ENCODE results near the gene TLR5.
A peak's percentile ranks its signal among the peaks of the same experiment; 100 is the strongest.

The TLR5 gene

GRCh38 chr1:223102797-223103533 lies 40.1 kb downstream of the TLR5 start:
- no peak for DNase-seq

DNA sequence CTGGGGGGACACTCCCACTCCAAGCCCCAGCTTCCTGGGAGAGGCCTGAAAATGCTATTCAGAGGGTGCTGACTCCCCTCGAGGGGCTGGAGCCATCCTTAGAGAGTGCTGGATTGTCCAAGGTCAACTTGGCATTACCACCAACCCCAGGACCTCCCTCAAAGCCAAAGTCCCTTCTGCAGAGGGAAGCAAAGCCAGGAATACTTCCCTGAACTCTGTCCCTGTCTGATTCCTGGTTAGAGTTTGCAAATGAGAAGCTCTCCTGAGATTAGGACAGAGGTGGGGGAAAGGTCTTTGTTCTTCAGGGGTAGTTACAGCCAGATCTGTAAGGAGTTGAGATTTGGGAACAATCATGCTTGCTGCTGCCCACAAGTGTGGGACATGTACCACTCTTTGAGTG lies 45.3 kb downstream of the TLR5 start:
- no peak for DNase-seq

DNA sequence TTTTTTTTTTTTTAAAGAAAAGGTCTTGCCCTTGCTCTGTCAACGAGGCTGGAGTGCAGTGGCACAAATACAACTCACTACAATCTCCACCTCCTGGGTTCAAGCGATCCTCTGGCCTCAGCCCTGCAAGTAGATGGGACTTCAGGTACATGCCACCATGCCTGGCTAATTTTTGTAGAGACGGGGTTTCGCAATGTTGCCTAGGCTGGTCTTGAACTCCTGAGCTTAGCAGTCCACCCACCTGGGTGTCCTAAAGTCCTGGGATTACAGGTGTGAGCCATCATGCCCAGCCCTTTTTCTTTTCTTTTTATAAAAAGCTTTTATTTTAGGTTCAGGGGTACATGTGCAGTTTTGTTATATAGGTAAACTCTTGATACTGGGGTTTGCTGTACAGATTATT lies 47.2 kb downstream of the TLR5 start:
- DNase-seq = no peak

DNA sequence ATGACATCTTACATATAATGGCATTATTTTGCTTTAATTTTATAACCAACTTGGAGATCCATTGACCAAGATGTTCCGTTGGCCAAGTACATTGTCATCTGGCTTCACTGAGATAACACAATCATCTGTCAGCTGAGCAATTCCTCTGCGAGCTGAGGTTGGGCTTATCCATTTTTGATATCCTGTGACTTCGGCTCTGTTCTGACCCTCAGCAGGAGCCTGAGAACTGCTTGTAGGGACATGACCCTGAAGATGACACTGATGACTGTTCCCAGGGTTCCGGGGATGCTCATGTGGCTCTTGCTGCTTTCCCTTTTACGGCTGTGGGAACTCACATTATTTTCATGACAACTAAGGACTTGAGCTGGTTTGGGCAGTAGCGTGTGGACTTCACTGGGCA lies 51.2 kb downstream of the TLR5 start:
- DNase-seq = no peak

- DNase-seq = no peak
Observed at GRCh38 chr1:223089250-223089649, 53.8 kb downstream of the TLR5 start.

DNA sequence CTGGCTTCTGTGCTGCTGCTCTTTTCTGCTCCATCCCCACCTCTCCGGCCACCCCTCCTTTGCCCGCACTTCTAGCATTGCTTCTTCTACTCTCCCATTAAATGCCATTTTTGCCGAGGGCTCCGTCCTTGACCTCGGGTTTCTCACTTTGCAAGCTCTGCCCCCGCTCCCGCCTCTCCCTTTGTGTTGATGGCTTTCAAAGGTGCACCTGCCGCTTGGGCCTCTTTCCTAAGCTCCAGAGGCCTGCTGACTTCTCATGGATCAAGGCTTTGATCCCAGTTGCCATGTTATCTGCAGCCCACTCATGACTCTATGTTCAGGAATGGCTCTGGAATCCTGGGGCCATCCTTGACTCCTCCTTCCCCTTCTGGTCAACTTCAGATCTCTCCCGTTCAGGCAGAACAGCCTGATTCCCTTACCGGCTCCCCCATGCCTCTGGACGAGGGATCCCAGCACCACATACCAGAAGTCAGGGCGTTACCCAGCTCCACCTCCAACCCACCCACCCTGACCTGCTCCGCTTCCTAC lies 54.3 kb downstream of the TLR5 start:
- no peak for DNase-seq

- no peak for DNase-seq
Observed at GRCh38 chr1:223087291-223088255, 55.5 kb downstream of the TLR5 start.

- DNase-seq = no peak
Observed at GRCh38 chr1:223084464-223084866, 58.6 kb downstream of the TLR5 start.

DNA sequence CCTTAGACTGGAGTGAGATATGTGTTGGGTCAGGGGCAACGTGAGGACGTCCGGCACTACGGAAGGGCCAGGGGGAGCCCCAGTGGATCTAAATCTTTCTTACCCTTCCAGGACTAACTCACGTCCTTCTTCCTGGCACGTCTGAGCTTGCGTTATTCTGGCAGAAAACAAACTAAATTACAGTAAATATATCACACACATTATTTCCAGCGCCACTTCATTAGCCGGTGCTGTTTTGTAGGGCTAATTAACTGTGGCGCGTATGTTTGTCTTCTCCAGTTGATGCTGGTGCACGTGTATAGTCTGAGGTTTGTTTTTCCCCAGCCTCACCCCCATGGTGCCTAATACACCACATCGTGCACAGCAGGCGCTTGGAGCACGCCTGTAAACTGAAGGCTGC lies 59.2 kb downstream of the TLR5 start:
- DNase-seq = no peak

GRCh38 chr1:223082914-223083313 lies 60.1 kb downstream of the TLR5 start:
- DNase-seq = no peak

DNA sequence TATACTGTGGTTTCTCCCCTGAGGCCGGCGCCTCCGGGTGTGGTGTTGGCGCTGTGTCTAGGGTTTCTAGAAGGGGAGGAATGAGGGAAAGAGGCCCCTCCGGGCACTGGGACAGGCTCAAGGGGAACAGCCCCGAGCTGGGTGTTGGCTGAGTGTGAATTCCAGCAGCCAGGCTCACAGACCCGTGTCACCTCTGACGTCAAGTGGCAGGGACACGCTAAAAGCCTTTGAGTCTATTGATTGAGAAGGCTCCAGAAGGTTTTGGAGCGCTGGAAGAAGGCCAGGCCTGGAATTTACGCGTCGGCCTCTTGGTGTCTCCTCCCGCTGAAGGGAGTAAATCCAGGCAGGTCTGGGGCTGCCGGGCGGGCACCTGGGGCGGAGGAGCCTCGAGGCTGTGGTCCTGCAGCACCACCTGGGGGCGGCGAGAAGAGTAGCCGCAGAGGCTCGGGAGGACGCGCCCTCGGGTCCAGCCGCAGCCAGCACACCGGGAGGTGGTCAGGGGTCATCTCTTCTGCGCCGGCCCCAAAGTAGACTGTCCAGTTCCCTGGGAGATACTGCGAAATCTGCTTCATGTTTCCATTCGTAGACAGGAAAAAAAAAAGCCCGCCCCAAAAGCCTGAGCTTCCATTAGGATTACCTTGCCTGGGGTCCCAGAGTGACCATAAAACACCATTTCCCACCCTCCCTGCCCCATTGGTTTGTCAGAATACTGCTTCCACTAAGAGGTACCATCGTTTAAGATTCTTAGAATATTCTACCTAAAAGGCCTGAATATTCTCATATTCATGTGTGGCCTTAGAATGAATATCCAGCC lies 61.7 kb downstream of the TLR5 start:
- peak; percentile 34 to 48 for DNase-seq

GRCh38 chr1:223079498-223079897 lies 63.5 kb downstream of the TLR5 start:
- no peak for DNase-seq

GRCh38 chr1:223077247-223077833 lies 65.7 kb downstream of the TLR5 start:
- no peak for DNase-seq

GRCh38 chr1:223076362-223076761 lies 66.7 kb downstream of the TLR5 start:
- DNase-seq = no peak

DNA sequence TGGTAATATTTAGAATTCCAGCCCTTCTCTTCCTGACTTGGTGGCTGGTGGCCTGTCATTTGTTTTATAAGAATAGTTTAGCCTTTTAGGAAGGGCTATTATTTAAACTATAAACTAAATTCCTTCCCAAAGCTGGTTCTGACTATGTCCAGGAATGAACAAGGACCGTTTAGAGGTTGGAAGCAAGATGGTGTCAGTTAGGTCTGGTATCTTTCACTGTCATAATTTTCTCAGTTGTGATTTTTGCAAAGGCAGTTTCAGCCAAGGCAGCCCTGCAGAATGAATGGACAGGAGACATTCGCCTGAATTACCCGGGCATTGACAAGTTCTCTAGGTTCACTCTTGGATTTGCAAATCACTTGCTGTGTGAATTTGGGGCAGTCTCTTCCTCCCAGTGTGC lies 67.2 kb downstream of the TLR5 start:
- DNase-seq = no peak

DNA sequence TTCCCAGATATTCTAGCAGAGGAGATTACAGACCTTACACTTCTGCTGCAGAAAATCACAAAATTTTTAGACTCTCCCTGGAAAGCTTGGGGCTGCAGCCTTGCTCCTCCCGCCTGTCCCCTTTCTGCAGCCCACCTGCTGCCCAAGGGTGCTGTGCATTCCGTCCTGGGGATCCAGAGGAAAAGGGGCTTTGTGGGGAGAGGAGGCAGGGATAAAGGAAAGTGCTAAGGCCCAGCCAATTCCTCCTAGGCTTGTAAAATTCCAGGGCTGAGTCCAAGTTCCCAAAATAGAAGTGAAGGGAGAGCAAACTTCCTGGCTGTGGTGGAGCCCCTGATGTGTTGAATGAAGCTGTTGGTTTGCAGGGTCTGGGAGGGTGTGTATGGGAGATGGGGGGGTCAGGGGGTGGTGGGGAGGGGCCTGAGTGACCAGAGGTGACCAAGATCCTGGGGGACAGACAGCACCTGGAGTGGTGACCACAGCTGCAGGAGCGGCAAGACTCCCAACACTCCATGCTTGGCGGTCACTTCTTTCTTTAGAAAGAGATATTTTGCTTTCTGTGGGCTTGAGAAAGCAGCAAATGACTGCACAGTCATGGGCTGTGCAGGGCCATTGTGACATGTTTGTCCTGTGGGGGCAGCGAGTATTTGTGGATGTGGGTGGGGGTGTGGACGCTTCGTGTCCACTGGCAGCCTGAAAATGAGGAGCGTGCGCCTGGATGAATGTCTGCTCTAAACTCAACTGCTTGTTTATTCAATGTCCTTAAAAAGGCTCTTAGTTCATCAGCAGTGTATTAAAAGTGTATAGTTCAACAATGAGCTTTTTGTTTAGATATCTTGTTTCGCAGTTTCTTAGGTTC lies 68.4 kb downstream of the TLR5 start:
- no peak for DNase-seq

DNA sequence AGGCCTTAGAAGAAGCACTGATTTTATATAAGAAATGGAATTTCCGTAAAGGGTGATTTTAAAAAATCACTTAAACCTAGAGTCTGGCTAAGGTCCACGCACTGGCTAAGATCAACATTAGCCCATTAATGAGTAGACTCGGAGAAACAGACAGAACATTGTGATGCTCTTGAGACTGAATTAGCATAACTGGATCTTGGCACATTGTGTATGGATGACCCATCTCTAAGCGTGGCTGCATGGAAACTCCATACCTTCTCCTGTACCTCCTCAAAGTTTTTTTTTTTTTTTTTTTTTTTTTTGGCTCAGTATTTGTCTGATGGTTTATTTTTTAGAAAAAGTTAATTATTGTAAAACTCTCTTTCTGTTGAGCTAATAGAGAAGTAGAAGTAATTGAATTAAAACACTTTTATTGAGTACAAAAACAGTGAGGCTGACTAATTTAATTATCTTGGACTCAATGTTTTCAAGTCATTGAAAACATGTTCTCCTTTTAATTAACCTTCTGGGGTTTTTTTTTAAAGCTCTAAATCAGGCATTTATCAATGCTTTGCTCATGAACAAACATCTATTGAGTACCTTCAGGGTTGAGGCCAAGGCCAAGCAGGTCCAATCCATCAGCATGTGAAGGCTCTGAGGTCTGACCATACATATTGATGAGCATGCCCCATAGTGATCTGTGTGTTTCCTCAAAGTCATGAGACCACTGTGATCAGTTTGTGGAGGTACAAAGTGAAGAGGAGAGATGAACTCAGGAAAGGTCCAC lies 74.0 kb downstream of the TLR5 start:
- no peak for DNase-seq

DNA sequence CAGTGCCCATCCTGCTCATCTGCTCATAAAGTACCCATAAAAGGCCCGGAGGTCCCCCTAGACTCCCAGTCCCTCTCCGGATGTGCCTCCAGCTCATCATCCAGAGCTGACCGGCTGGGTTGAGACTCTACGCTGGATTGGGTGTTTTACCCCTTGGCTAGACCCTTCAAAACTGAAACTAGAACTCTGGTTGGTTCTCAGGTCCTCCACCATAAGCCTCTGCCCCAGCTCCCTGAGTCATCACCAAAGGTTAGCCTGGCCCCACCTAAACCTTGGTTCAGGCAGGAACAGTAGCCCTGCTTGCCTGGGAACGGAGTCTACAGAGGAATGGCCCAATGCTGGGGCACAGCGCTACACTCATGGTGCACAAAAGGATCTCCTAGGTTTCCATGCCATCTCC lies 75.1 kb downstream of the TLR5 start:
- no peak for DNase-seq

GRCh38 chr1:223066415-223066814 lies 76.6 kb downstream of the TLR5 start:
- no peak for DNase-seq

GRCh38 chr1:223062177-223062576 lies 80.9 kb downstream of the TLR5 start:
- DNase-seq = no peak

GRCh38 chr1:223059526-223059925 lies 83.5 kb downstream of the TLR5 start:
- no peak for DNase-seq

All from NCI-H187 (cell line).